ENCODE measurements around the gene ALDH4A1. TPM values are rescaled to one million over a fixed set of nuclear protein-coding genes. Genes with fewer than 3 reads are reported as not detected.

Gene ALDH4A1
- total and polyA plus RNA-seq, 4 donors = 162 to 424 (median 244) TPM

- peaks cover 5 to 19% (median 8%) of the 10 kb centered on the region in 4 donors for H3K4me1 ChIP-seq (ENCODE audit: control insufficient read depth in 4 of 4, insufficient read depth in 4 of 4, low read length in 3 of 4)
- 94% methylated on average over 3 of the region's 3 CpGs for WGBS
- H3K27ac ChIP-seq (ENCODE audit: low read depth in 1 of 2, low read length in 2 of 2) = no peak overlapping the region
- H3K4me3 ChIP-seq (ENCODE audit: low read depth in 1 of 3, low read length in 3 of 3) = no peak overlapping the region
- H3K9ac ChIP-seq (ENCODE audit: low read depth in 1 of 2, low read length in 2 of 2) = no peak overlapping the region
- no peaks in the 10 kb centered on the region for H3K36me3 ChIP-seq (ENCODE audit: control insufficient read depth in 4 of 4, insufficient read depth in 3 of 4, low read depth in 1 of 4, low read length in 3 of 4)
- DNase-seq (ENCODE audit: low spot score) = no peak
- no peaks in the 10 kb centered on the region for H3K9me3 ChIP-seq (ENCODE audit: control insufficient read depth in 4 of 4, low read length in 3 of 4)
- no peaks in the 10 kb centered on the region for H3K27me3 ChIP-seq (ENCODE audit: control insufficient read depth in 4 of 4, insufficient read depth in 4 of 4, low read length in 3 of 4)
- TF ChIP-seq ATF3 (IDR thresholded peaks at IDR 0.05) (no peak), EGR1 (IDR thresholded peaks at IDR 0.05; ENCODE audit: low read depth in 2 of 2) (no peak), SP1 (IDR thresholded peaks at IDR 0.05) (no peak), REST (IDR thresholded peaks at IDR 0.05) (no peak), FOXA2 (IDR thresholded peaks at IDR 0.05) (no peak), JUND (IDR thresholded peaks at IDR 0.05) (no peak), TAF1 (conservative IDR thresholded peaks at IDR 0.05) (no peak), HNF4A (conservative IDR thresholded peaks at IDR 0.05) (no peak), HNF4G (IDR thresholded peaks at IDR 0.05) (no peak), YY1 (IDR thresholded peaks at IDR 0.05) (no peak), RAD21 (IDR thresholded peaks at IDR 0.05) (no peak), FOXA1 (IDR thresholded peaks at IDR 0.05) (no peak)
- TF ChIP-seq, protein P1, sequence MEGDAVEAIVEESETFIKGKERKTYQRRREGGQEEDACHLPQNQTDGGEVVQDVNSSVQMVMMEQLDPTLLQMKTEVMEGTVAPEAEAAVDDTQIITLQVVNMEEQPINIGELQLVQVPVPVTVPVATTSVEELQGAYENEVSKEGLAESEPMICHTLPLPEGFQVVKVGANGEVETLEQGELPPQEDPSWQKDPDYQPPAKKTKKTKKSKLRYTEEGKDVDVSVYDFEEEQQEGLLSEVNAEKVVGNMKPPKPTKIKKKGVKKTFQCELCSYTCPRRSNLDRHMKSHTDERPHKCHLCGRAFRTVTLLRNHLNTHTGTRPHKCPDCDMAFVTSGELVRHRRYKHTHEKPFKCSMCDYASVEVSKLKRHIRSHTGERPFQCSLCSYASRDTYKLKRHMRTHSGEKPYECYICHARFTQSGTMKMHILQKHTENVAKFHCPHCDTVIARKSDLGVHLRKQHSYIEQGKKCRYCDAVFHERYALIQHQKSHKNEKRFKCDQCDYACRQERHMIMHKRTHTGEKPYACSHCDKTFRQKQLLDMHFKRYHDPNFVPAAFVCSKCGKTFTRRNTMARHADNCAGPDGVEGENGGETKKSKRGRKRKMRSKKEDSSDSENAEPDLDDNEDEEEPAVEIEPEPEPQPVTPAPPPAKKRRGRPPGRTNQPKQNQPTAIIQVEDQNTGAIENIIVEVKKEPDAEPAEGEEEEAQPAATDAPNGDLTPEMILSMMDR (IDR thresholded peaks at IDR 0.05; ENCODE audit: low read depth, low read length, missing input control) = no peak
- TF ChIP-seq, protein P2, sequence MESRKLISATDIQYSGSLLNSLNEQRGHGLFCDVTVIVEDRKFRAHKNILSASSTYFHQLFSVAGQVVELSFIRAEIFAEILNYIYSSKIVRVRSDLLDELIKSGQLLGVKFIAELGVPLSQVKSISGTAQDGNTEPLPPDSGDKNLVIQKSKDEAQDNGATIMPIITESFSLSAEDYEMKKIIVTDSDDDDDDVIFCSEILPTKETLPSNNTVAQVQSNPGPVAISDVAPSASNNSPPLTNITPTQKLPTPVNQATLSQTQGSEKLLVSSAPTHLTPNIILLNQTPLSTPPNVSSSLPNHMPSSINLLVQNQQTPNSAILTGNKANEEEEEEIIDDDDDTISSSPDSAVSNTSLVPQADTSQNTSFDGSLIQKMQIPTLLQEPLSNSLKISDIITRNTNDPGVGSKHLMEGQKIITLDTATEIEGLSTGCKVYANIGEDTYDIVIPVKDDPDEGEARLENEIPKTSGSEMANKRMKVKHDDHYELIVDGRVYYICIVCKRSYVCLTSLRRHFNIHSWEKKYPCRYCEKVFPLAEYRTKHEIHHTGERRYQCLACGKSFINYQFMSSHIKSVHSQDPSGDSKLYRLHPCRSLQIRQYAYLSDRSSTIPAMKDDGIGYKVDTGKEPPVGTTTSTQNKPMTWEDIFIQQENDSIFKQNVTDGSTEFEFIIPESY (IDR thresholded peaks at IDR 0.05) = no peak
Measured at GRCh38 chr1:18936471-18936813, 34.1 kb upstream of the ALDH4A1 start.

GRCh38 chr1:18934205-18935000 is 32.0 kb upstream of the ALDH4A1 start:
- Histone ChIP-seq H3K27me3 (ENCODE audit: control insufficient read depth in 4 of 4, insufficient read depth in 4 of 4, low read length in 3 of 4) (no peaks in the 10 kb centered on the region), H3K36me3 (ENCODE audit: control insufficient read depth in 4 of 4, insufficient read depth in 3 of 4, low read depth in 1 of 4, low read length in 3 of 4) (no peaks in the 10 kb centered on the region), H3K4me3 (ENCODE audit: low read depth in 1 of 3, low read length in 3 of 3) (no peak overlapping the region), H3K9ac (ENCODE audit: low read depth in 1 of 2, low read length in 2 of 2) (no peak overlapping the region), H3K4me1 (ENCODE audit: control insufficient read depth in 4 of 4, insufficient read depth in 4 of 4, low read length in 3 of 4) (peaks cover 5 to 16% (median 8%) of the 10 kb centered on the region in 4 donors), H3K9me3 (ENCODE audit: control insufficient read depth in 4 of 4, low read length in 3 of 4) (no peaks in the 10 kb centered on the region), H3K27ac (ENCODE audit: low read depth in 1 of 2, low read length in 2 of 2) (no peak overlapping the region)
- TF ChIP-seq ATF3 (IDR thresholded peaks at IDR 0.05) = no peak
- TF ChIP-seq, protein P1 (IDR thresholded peaks at IDR 0.05; ENCODE audit: low read depth, low read length, missing input control) = no peak
- TF ChIP-seq, protein P2 (IDR thresholded peaks at IDR 0.05) = no peak
- no peak for TF ChIP-seq RAD21 (IDR thresholded peaks at IDR 0.05)
- TF ChIP-seq FOXA2 (IDR thresholded peaks at IDR 0.05) = no peak
- TF ChIP-seq FOXA1 (IDR thresholded peaks at IDR 0.05) = no peak
- TF ChIP-seq SP1 (IDR thresholded peaks at IDR 0.05) = no peak
- TF ChIP-seq HNF4G (IDR thresholded peaks at IDR 0.05) = no peak
- no peak for TF ChIP-seq GABPA (IDR thresholded peaks at IDR 0.05 in 1 of 2, conservative IDR thresholded peaks at IDR 0.05 in 1 of 2)
- TF ChIP-seq HNF4A (conservative IDR thresholded peaks at IDR 0.05) = no peak
- 83% methylated on average over 14 of the region's 14 CpGs for WGBS
- no peak for DNase-seq (ENCODE audit: low spot score)

All from liver (tissue), 9 donors.